GM12878 (cell line): ENCODE measurements around the gene MALT1. TPM values are rescaled to one million over a fixed set of nuclear protein-coding genes. Genes with fewer than 3 reads are reported as not detected.

Experiments
- ATAC-seq: fragments of 200-7000 bp; cut with Tn5 transposase; 3 replicates; pipeline ENCODE4 v1.9.1; 2020; ENCODE audit warnings: mild to moderate bottlenecking, moderate library complexity
- BruUV-seq: library from RNA; stranded (reverse); fragments of 400-500 nt; replicated peaks from 2 replicates; lab custom pipeline; 2021; lab: Mats Ljungman, UMichigan
- CTCF ChIA-PET: fragments of 300-600 bp; sonication (Branson Sonifier 250); formaldehyde crosslinking; extraction: SDS; loops from one replicate; lab custom pipeline; 2021; ENCODE audit warnings: inconsistent platforms; lab: Yijun Ruan, JAX
- POLR2A ChIA-PET: fragments of 350-600 bp; formaldehyde crosslinking; extraction: SDS; loops from one replicate; lab custom pipeline; 2021; ENCODE audit warnings: inconsistent platforms; lab: Charles Lee
- RAD21 ChIA-PET: fragments of 300-600 bp; sonication (Branson Sonifier 250); formaldehyde crosslinking; loops from one replicate; lab custom pipeline; 2023; ENCODE audit warnings: antibody characterized with exemption; ENCODE audit not compliant: unreplicated experiment; lab: Charles Lee
- SMC1A ChIA-PET: fragments of 300-600 bp; sonication (Branson Sonifier 250); formaldehyde crosslinking; loops from one replicate; lab custom pipeline; 2023; ENCODE audit not compliant: unreplicated experiment, uncharacterized antibody; lab: Charles Lee
- DNase-seq: peaks from one replicate; pipeline ENCODE4 v3.0.0-alpha.2; 2011; ENCODE audit warnings: low read depth, low spot score
- FAIRE-seq: peaks from 3 replicates; lab custom pipeline; 2011; peaks lifted over from hg19 to GRCh38; lab: Jason Lieb, UNC
- H2AFZ ChIP-seq: 2 replicates; pipeline ENCODE4 v1.6.0; 2011; ENCODE audit warnings: low read depth, low read length, control low read depth; ENCODE audit not compliant: control insufficient read depth
- H3K27ac ChIP-seq: 2 replicates; pipeline ENCODE4 v1.5.1; 2011; ENCODE audit warnings: control low read depth; ENCODE audit not compliant: control insufficient read depth, insufficient read depth
- H3K27me3 ChIP-seq, 2 experiments: replicated peaks in 1 of 2; 2 replicates each; pipeline versions ENCODE4 v1.6.0 to v1.6.1; 2011; ENCODE audit warnings: low read length in 1 of 2; ENCODE audit not compliant: control insufficient read depth in 2 of 2, insufficient read depth in 2 of 2
- H3K36me3 ChIP-seq, 2 experiments: 2 replicates each; pipeline ENCODE4 v1.5.1; 2011; ENCODE audit warnings: low read length in 1 of 2; ENCODE audit not compliant: control insufficient read depth in 2 of 2, insufficient read depth in 2 of 2
- H3K4me1 ChIP-seq: 2 replicates; pipeline ENCODE4 v1.6.1; 2011; ENCODE audit warnings: mild to moderate bottlenecking, low read length, moderate library complexity, mixed read lengths; ENCODE audit not compliant: control insufficient read depth, insufficient read depth
- H3K4me2 ChIP-seq: 2 replicates; pipeline ENCODE4 v1.6.0; 2011; ENCODE audit warnings: control low read depth; ENCODE audit not compliant: control insufficient read depth, insufficient read depth
- H3K4me3 ChIP-seq: fragments of 200-600 bp; sonication (generic); 2 replicates; pipeline ENCODE4 v1.5.1; 2016
- H3K79me2 ChIP-seq: 2 replicates; pipeline ENCODE4 v1.6.0; 2011; ENCODE audit warnings: low read length; ENCODE audit not compliant: control insufficient read depth, insufficient read depth
- H3K9ac ChIP-seq: 2 replicates; pipeline ENCODE4 v1.8.0; 2011; ENCODE audit warnings: low read length, control low read depth, mixed read lengths; ENCODE audit not compliant: control insufficient read depth, insufficient read depth
- H3K9me3 ChIP-seq: replicated peaks from 3 replicates; pipeline ENCODE4 v1.5.1; 2011; ENCODE audit warnings: mild to moderate bottlenecking, low read length; ENCODE audit not compliant: control insufficient read depth, insufficient read depth
- H4K20me1 ChIP-seq: 2 replicates; pipeline ENCODE4 v1.6.0; 2011; ENCODE audit not compliant: control insufficient read depth, insufficient read depth
- BCL11A ChIP-seq: IDR thresholded peaks from 2 replicates; pipeline ENCODE4 v1.6.1; 2011; ENCODE audit warnings: low read depth, low read length
- BCL3 ChIP-seq: IDR thresholded peaks from 2 replicates; pipeline ENCODE4 v1.6.1; 2011; ENCODE audit warnings: borderline replicate concordance, low read depth, mild to moderate bottlenecking, moderate library complexity, low read length; ENCODE audit not compliant: insufficient read depth, poor library complexity, severe bottlenecking
- EZH2 ChIP-seq: IDR thresholded peaks from 2 replicates; pipeline ENCODE4 v1.6.1; 2012; ENCODE audit warnings: low read depth, mild to moderate bottlenecking, control low read depth, inconsistent platforms, low read length, borderline replicate concordance; ENCODE audit not compliant: control insufficient read depth
- FOXM1 ChIP-seq: IDR thresholded peaks from 2 replicates; pipeline ENCODE4 v1.6.1; 2012; ENCODE audit warnings: low read depth, mild to moderate bottlenecking, inconsistent platforms, low read length, moderate library complexity
- HDAC2 ChIP-seq: fragments of 200-600 bp; sonication (generic); IDR thresholded peaks from 2 replicates; pipeline ENCODE4 v1.6.1; 2017
- JUND ChIP-seq: IDR thresholded peaks from 2 replicates; pipeline ENCODE4 v1.6.1; 2012; ENCODE audit warnings: low read depth, mild to moderate bottlenecking, low read length, improper control_type of control experiment, moderate library complexity
- KDM1A ChIP-seq: fragments of 200-600 bp; sonication (generic); IDR thresholded peaks from 2 replicates; pipeline ENCODE4 v1.6.1; 2016; ENCODE audit warnings: borderline replicate concordance
- NR2F1 ChIP-seq: fragments of 450-650 bp; conservative IDR thresholded peaks from 2 replicates; pipeline ENCODE4 v1.6.1; 2017; ENCODE audit warnings: mild to moderate bottlenecking
- POLR2AphosphoS5 ChIP-seq: IDR thresholded peaks from 2 replicates; pipeline ENCODE4 v1.6.1; 2011; ENCODE audit warnings: mild to moderate bottlenecking, low read length, inconsistent platforms
- TCF3 ChIP-seq: IDR thresholded peaks from 2 replicates; pipeline ENCODE4 v1.6.1; 2012; ENCODE audit warnings: low read depth, mild to moderate bottlenecking, low read length, borderline replicate concordance; ENCODE audit not compliant: insufficient read depth
- WRNIP1 ChIP-seq: IDR thresholded peaks from 2 replicates; pipeline ENCODE4 v1.6.1; 2011; ENCODE audit warnings: low read depth, low read length, improper control_type of control experiment, borderline replicate concordance
- WGBS: methylation state at CpG from one replicate; pipeline ENCODE4 v1.1.6; 2016; ENCODE audit warnings: low lambda C conversion rate; ENCODE audit not compliant: insufficient replicate concordance, insufficient coverage; ENCODE audit errors: missing lambda C conversion rate; 5-methylcytosine and 5-hydroxymethylcytosine counted together
- in situ Hi-C: fragments of 300-500 bp; cut with MboI; formaldehyde crosslinking; loops from 9 replicates; pipeline ENCODE4 v1.14.3; 2018; ENCODE audit warnings: mixed read lengths
- intact Hi-C: fragments of 100-400 bp; cut with micrococcal nuclease; formaldehyde crosslinking; loops from one replicate; pipeline ENCODE4 v1.14.2; 2022; ENCODE audit not compliant: unreplicated experiment
- polyA plus RNA-seq, 11 experiments: library from polyadenylated mRNA; depleted of rRNA in 4 of 11; unstranded in 6 of 11; stranded (reverse) in 5 of 11; fragments of >200 nt; fragmentation: Nextera tagmentation in 4 of 11; fragmentation: Illumina TruSeq in 1 of 11; extraction: Ambion mirVana in 4 of 11; extraction: Trizol in 1 of 11; gene quantifications; 1 replicate in 1 of 11; 2 replicates in 10 of 11; pipeline versions ENCODE4 v1.2.1 to v1.2.3, GENCODE V29; 2011 to 2016; ENCODE audit warnings: inconsistent platforms in 2 of 11, missing spikeins in 2 of 11, low read depth in 1 of 11
- total RNA-seq, 4 experiments: library from RNA; depleted of rRNA in 3 of 4; stranded (reverse); fragments of >200 nt in 3 of 4; fragmentation: Illumina TruSeq in 1 of 4; extraction: Trizol in 1 of 4; gene quantifications; 2 replicates each; pipeline versions ENCODE4 v1.2.1 to v1.2.3, GENCODE V29; 2013 to 2021
- TF ChIP-seq, protein P1 (sequence below): fragments of 450-650 bp; IDR thresholded peaks from 2 replicates; pipeline ENCODE4 v1.6.1; 2017; ENCODE audit warnings: mild to moderate bottlenecking, moderate library complexity
- TF ChIP-seq, protein P2 (sequence below): fragments of 150-350 bp; IDR thresholded peaks from 2 replicates; pipeline ENCODE4 v1.6.1; 2016; ENCODE audit warnings: low read depth, low read length

MALT1 gene
- total and polyA plus RNA-seq, 10 of the 15 experiments (the other 5 are each of a cell fraction or from before 2014, with no cell fraction given) = 17.6 to 126 (median 45.4) TPM

GRCh38 chr18:58738322-58738721, 67.1 kb downstream of the MALT1 start:
- ChIA-PET RAD21 (no interaction called here), CTCF (interaction anchor here (1.0 kb wide), 1 partner anchor 26 kb away, joined by 3 read pairs; no protein-coding TSS in a partner anchor), POLR2A (no interaction called here), SMC1A (interaction anchor here (0.6 to 1.3 kb wide), 5 partner anchors 10 to 210 kb away, joined by 3 to 7 read pairs (median 3); no protein-coding TSS in a partner anchor)
- H3K9ac ChIP-seq = no peak overlapping the region
- DNase-seq (no peak), FAIRE-seq (no peak), ATAC-seq (no peak)
- no peak overlapping the region for H2AFZ ChIP-seq
- no peak overlapping the region for H3K4me3 ChIP-seq
- H3K4me1 ChIP-seq = no peaks in the 10 kb centered on the region
- no peaks in the 10 kb centered on the region for H3K9me3 ChIP-seq
- H3K27ac ChIP-seq = no peak overlapping the region
- no TSS peak for BruUV-seq
- no peaks in the 10 kb centered on the region for H3K27me3 ChIP-seq
- no peaks in the 10 kb centered on the region for H3K79me2 ChIP-seq
- in situ Hi-C loops (no loop called here), intact Hi-C loops (no loop called here)
- no peak overlapping the region for H3K4me2 ChIP-seq
- 97% methylated on average over 3 of the region's 3 CpGs for WGBS
- H4K20me1 ChIP-seq = no peaks in the 10 kb centered on the region
- H3K36me3 ChIP-seq = peaks cover 3 to 56% of the 10 kb centered on the region in 2 experiments
- TF ChIP-seq, protein P1, sequence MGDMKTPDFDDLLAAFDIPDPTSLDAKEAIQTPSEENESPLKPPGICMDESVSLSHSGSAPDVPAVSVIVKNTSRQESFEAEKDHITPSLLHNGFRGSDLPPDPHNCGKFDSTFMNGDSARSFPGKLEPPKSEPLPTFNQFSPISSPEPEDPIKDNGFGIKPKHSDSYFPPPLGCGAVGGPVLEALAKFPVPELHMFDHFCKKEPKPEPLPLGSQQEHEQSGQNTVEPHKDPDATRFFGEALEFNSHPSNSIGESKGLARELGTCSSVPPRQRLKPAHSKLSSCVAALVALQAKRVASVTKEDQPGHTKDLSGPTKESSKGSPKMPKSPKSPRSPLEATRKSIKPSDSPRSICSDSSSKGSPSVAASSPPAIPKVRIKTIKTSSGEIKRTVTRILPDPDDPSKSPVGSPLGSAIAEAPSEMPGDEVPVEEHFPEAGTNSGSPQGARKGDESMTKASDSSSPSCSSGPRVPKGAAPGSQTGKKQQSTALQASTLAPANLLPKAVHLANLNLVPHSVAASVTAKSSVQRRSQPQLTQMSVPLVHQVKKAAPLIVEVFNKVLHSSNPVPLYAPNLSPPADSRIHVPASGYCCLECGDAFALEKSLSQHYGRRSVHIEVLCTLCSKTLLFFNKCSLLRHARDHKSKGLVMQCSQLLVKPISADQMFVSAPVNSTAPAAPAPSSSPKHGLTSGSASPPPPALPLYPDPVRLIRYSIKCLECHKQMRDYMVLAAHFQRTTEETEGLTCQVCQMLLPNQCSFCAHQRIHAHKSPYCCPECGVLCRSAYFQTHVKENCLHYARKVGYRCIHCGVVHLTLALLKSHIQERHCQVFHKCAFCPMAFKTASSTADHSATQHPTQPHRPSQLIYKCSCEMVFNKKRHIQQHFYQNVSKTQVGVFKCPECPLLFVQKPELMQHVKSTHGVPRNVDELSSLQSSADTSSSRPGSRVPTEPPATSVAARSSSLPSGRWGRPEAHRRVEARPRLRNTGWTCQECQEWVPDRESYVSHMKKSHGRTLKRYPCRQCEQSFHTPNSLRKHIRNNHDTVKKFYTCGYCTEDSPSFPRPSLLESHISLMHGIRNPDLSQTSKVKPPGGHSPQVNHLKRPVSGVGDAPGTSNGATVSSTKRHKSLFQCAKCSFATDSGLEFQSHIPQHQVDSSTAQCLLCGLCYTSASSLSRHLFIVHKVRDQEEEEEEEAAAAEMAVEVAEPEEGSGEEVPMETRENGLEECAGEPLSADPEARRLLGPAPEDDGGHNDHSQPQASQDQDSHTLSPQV = no peak
- TF ChIP-seq HDAC2 (no peak), FOXM1 (no peak), NR2F1 (no peak), TCF3 (no peak), JUND (no peak), POLR2AphosphoS5 (no peak), WRNIP1 (no peak), BCL3 (no peak), BCL11A (no peak), KDM1A (no peak), EZH2 (no peak)
- TF ChIP-seq, protein P2, sequence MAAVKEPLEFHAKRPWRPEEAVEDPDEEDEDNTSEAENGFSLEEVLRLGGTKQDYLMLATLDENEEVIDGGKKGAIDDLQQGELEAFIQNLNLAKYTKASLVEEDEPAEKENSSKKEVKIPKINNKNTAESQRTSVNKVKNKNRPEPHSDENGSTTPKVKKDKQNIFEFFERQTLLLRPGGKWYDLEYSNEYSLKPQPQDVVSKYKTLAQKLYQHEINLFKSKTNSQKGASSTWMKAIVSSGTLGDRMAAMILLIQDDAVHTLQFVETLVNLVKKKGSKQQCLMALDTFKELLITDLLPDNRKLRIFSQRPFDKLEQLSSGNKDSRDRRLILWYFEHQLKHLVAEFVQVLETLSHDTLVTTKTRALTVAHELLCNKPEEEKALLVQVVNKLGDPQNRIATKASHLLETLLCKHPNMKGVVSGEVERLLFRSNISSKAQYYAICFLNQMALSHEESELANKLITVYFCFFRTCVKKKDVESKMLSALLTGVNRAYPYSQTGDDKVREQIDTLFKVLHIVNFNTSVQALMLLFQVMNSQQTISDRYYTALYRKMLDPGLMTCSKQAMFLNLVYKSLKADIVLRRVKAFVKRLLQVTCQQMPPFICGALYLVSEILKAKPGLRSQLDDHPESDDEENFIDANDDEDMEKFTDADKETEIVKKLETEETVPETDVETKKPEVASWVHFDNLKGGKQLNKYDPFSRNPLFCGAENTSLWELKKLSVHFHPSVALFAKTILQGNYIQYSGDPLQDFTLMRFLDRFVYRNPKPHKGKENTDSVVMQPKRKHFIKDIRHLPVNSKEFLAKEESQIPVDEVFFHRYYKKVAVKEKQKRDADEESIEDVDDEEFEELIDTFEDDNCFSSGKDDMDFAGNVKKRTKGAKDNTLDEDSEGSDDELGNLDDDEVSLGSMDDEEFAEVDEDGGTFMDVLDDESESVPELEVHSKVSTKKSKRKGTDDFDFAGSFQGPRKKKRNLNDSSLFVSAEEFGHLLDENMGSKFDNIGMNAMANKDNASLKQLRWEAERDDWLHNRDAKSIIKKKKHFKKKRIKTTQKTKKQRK = no peak
